GM12878 (cell line): ENCODE measurements around the gene IFI27L1. TPM values are rescaled to one million over a fixed set of nuclear protein-coding genes. Genes with fewer than 3 reads are reported as not detected.
A peak's percentile ranks its signal among the peaks of the same experiment; 100 is the strongest.

Source experiments
- ATAC-seq: fragments of 200-7000 bp; cut with Tn5 transposase; 3 replicates; pipeline ENCODE4 v1.9.1; 2020; ENCODE audit warnings: mild to moderate bottlenecking, moderate library complexity
- BruUV-seq: library from RNA; stranded (reverse); fragments of 400-500 nt; replicated peaks from 2 replicates; lab custom pipeline; 2021; lab: Mats Ljungman, UMichigan
- CTCF ChIA-PET: fragments of 300-600 bp; sonication (Branson Sonifier 250); formaldehyde crosslinking; extraction: SDS; loops from one replicate; lab custom pipeline; 2021; ENCODE audit warnings: inconsistent platforms; lab: Yijun Ruan, JAX
- POLR2A ChIA-PET: fragments of 350-600 bp; formaldehyde crosslinking; extraction: SDS; loops from one replicate; lab custom pipeline; 2021; ENCODE audit warnings: inconsistent platforms; lab: Charles Lee
- RAD21 ChIA-PET: fragments of 300-600 bp; sonication (Branson Sonifier 250); formaldehyde crosslinking; loops from one replicate; lab custom pipeline; 2023; ENCODE audit warnings: antibody characterized with exemption; ENCODE audit not compliant: unreplicated experiment; lab: Charles Lee
- SMC1A ChIA-PET: fragments of 300-600 bp; sonication (Branson Sonifier 250); formaldehyde crosslinking; loops from one replicate; lab custom pipeline; 2023; ENCODE audit not compliant: unreplicated experiment, uncharacterized antibody; lab: Charles Lee
- DNase-seq: peaks from one replicate; pipeline ENCODE4 v3.0.0-alpha.2; 2011; ENCODE audit warnings: low read depth, low spot score
- FAIRE-seq: peaks from 3 replicates; lab custom pipeline; 2011; peaks lifted over from hg19 to GRCh38; lab: Jason Lieb, UNC
- H2AFZ ChIP-seq: 2 replicates; pipeline ENCODE4 v1.6.0; 2011; ENCODE audit warnings: low read depth, low read length, control low read depth; ENCODE audit not compliant: control insufficient read depth
- H3K27ac ChIP-seq: 2 replicates; pipeline ENCODE4 v1.5.1; 2011; ENCODE audit warnings: control low read depth; ENCODE audit not compliant: control insufficient read depth, insufficient read depth
- H3K27me3 ChIP-seq, 2 experiments: replicated peaks in 1 of 2; 2 replicates each; pipeline versions ENCODE4 v1.6.0 to v1.6.1; 2011; ENCODE audit warnings: low read length in 1 of 2; ENCODE audit not compliant: control insufficient read depth in 2 of 2, insufficient read depth in 2 of 2
- H3K36me3 ChIP-seq, 2 experiments: 2 replicates each; pipeline ENCODE4 v1.5.1; 2011; ENCODE audit warnings: low read length in 1 of 2; ENCODE audit not compliant: control insufficient read depth in 2 of 2, insufficient read depth in 2 of 2
- H3K4me1 ChIP-seq: 2 replicates; pipeline ENCODE4 v1.6.1; 2011; ENCODE audit warnings: mild to moderate bottlenecking, low read length, moderate library complexity, mixed read lengths; ENCODE audit not compliant: control insufficient read depth, insufficient read depth
- H3K4me2 ChIP-seq: 2 replicates; pipeline ENCODE4 v1.6.0; 2011; ENCODE audit warnings: control low read depth; ENCODE audit not compliant: control insufficient read depth, insufficient read depth
- H3K4me3 ChIP-seq: fragments of 200-600 bp; sonication (generic); 2 replicates; pipeline ENCODE4 v1.5.1; 2016
- H3K79me2 ChIP-seq: 2 replicates; pipeline ENCODE4 v1.6.0; 2011; ENCODE audit warnings: low read length; ENCODE audit not compliant: control insufficient read depth, insufficient read depth
- H3K9ac ChIP-seq: 2 replicates; pipeline ENCODE4 v1.8.0; 2011; ENCODE audit warnings: low read length, control low read depth, mixed read lengths; ENCODE audit not compliant: control insufficient read depth, insufficient read depth
- H3K9me3 ChIP-seq: replicated peaks from 3 replicates; pipeline ENCODE4 v1.5.1; 2011; ENCODE audit warnings: mild to moderate bottlenecking, low read length; ENCODE audit not compliant: control insufficient read depth, insufficient read depth
- H4K20me1 ChIP-seq: 2 replicates; pipeline ENCODE4 v1.6.0; 2011; ENCODE audit not compliant: control insufficient read depth, insufficient read depth
- EGR1 ChIP-seq, 2 experiments: IDR thresholded peaks; 1 replicate in 1 of 2; 2 replicates in 1 of 2; pipeline ENCODE4 v1.6.1; 2011 to 2012; ENCODE audit warnings: low read depth in 2 of 2, low read length in 2 of 2, borderline replicate concordance in 1 of 2, mild to moderate bottlenecking in 1 of 2, moderate library complexity in 1 of 2
- ETV6 ChIP-seq, 2 experiments: fragments of 450-650 bp in 1 of 2; IDR thresholded peaks in 1 of 2; conservative IDR thresholded peaks in 1 of 2; 2 replicates each; pipeline ENCODE4 v1.6.1; 2014; ENCODE audit warnings: antibody characterized with exemption in 1 of 2, borderline replicate concordance in 1 of 2, low read depth in 1 of 2, mild to moderate bottlenecking in 1 of 2, moderate library complexity in 1 of 2
- FOXK2 ChIP-seq: fragments of 450-650 bp; IDR thresholded peaks from 2 replicates; pipeline ENCODE4 v1.6.1; 2017; ENCODE audit warnings: mild to moderate bottlenecking, moderate library complexity
- NFYB ChIP-seq: IDR thresholded peaks from 2 replicates; pipeline ENCODE4 v1.6.1; 2011; ENCODE audit warnings: low read depth, mild to moderate bottlenecking, low read length, improper control_type of control experiment, moderate library complexity; ENCODE audit not compliant: insufficient read depth
- SPI1 ChIP-seq: IDR thresholded peaks from 2 replicates; pipeline ENCODE4 v1.6.1; 2011; ENCODE audit warnings: low read depth, mild to moderate bottlenecking, low read length, moderate library complexity, borderline replicate concordance; ENCODE audit not compliant: insufficient read depth
- SREBF1 ChIP-seq: IDR thresholded peaks from 2 replicates; pipeline ENCODE4 v1.6.1; 2012; ENCODE audit warnings: mild to moderate bottlenecking, low read length
- TCF3 ChIP-seq: IDR thresholded peaks from 2 replicates; pipeline ENCODE4 v1.6.1; 2012; ENCODE audit warnings: low read depth, mild to moderate bottlenecking, low read length, borderline replicate concordance; ENCODE audit not compliant: insufficient read depth
- WGBS: methylation state at CpG from one replicate; pipeline ENCODE4 v1.1.6; 2016; ENCODE audit warnings: low lambda C conversion rate; ENCODE audit not compliant: insufficient replicate concordance, insufficient coverage; ENCODE audit errors: missing lambda C conversion rate; 5-methylcytosine and 5-hydroxymethylcytosine counted together
- in situ Hi-C: fragments of 300-500 bp; cut with MboI; formaldehyde crosslinking; loops from 9 replicates; pipeline ENCODE4 v1.14.3; 2018; ENCODE audit warnings: mixed read lengths
- intact Hi-C: fragments of 100-400 bp; cut with micrococcal nuclease; formaldehyde crosslinking; loops from one replicate; pipeline ENCODE4 v1.14.2; 2022; ENCODE audit not compliant: unreplicated experiment
- polyA plus RNA-seq, 11 experiments: library from polyadenylated mRNA; depleted of rRNA in 4 of 11; unstranded in 6 of 11; stranded (reverse) in 5 of 11; fragments of >200 nt; fragmentation: Nextera tagmentation in 4 of 11; fragmentation: Illumina TruSeq in 1 of 11; extraction: Ambion mirVana in 4 of 11; extraction: Trizol in 1 of 11; gene quantifications; 1 replicate in 1 of 11; 2 replicates in 10 of 11; pipeline versions ENCODE4 v1.2.1 to v1.2.3, GENCODE V29; 2011 to 2016; ENCODE audit warnings: inconsistent platforms in 2 of 11, missing spikeins in 2 of 11, low read depth in 1 of 11
- total RNA-seq, 4 experiments: library from RNA; depleted of rRNA in 3 of 4; stranded (reverse); fragments of >200 nt in 3 of 4; fragmentation: Illumina TruSeq in 1 of 4; extraction: Trizol in 1 of 4; gene quantifications; 2 replicates each; pipeline versions ENCODE4 v1.2.1 to v1.2.3, GENCODE V29; 2013 to 2021
- TF ChIP-seq, protein P1 (sequence below): fragments of 150-350 bp; IDR thresholded peaks from 2 replicates; pipeline ENCODE4 v1.6.1; 2016; ENCODE audit warnings: low read depth, low read length
- TF ChIP-seq, protein P2 (sequence below): IDR thresholded peaks from 2 replicates; pipeline ENCODE4 v1.6.1; 2011; ENCODE audit warnings: mild to moderate bottlenecking, low read depth, low read length, moderate library complexity; ENCODE audit not compliant: insufficient replicate concordance

The IFI27L1 gene
- total and polyA plus RNA-seq, 10 of the 15 experiments (the other 5 are each of a cell fraction or from before 2014, with no cell fraction given): 17.4 to 38.8 (median 27.6) TPM

DNA sequence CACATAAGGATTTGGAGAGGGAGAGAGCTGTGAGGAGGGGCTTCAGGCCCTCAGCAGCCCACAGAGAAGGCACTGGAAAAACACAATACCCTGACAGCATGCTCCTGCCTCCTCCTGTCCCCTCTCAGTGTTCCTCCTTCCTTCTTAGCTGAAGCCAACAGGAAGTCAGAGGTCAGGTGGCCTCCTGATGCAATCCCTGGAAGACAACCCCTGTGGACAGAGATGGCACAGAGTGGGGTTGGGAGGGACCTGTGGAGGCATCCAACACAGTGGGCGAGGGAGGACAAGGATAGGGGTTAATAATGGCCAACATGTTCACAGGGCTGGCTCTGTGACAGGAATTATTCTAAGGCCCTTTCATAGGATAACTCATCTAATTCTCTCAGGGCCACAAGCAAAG is 63.7 kb downstream of the IFI27L1 start (continued):
- no peak for TF ChIP-seq SREBF1

DNA sequence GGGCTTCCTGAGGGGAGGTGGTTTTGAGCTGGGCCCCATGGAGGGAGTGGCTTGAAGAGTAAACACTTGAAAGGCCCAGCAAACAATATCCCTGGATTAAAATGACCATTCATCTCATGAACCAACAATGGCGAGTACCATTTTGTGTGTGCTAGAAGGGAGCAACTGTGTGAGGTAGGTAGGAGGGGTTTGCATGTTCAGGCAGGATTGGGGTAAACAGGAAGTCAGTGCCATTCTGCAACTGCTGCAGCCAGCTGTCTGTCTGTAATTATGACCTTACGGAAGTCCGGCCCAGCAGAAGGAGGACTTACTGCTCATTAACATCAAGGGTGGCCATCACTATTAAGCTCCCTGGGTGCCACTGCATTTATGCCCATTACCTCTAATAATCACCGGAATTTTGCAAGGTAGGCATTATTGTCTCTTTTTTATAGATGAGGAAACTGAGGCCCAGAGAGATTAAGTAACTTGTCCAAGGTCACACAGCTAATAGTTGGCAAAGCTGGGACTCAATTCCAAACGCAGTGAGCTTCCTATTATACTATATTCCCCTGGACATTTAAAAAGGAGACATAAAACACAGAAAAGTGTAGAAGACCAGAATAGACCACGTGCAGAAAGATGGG is 64.9 kb downstream of the IFI27L1 start:
- ChIA-PET POLR2A (interaction anchor here (0.7 kb wide), 1 partner anchor 10 kb away, joined by 4 read pairs; no protein-coding TSS in a partner anchor), RAD21 (interaction anchor here (0.8 kb wide), 1 partner anchor 10 kb away, joined by 3 read pairs; no protein-coding TSS in a partner anchor)
- 32% methylated on average over 6 of the region's 6 CpGs for WGBS
- peak overlapping the region; percentile 51 for H2AFZ ChIP-seq
- in situ Hi-C loops: no loop called here
- peak; percentile 40 for ATAC-seq
- no peak overlapping the region for H3K4me2 ChIP-seq
- no peak for FAIRE-seq
- peaks cover 5% of the 10 kb centered on the region for H3K4me1 ChIP-seq
- no peaks in the 10 kb centered on the region for H4K20me1 ChIP-seq
- intact Hi-C loops: no loop called here
- no peaks in the 10 kb centered on the region for H3K79me2 ChIP-seq
- H3K27ac ChIP-seq: no peak overlapping the region
- TF ChIP-seq, protein P1, sequence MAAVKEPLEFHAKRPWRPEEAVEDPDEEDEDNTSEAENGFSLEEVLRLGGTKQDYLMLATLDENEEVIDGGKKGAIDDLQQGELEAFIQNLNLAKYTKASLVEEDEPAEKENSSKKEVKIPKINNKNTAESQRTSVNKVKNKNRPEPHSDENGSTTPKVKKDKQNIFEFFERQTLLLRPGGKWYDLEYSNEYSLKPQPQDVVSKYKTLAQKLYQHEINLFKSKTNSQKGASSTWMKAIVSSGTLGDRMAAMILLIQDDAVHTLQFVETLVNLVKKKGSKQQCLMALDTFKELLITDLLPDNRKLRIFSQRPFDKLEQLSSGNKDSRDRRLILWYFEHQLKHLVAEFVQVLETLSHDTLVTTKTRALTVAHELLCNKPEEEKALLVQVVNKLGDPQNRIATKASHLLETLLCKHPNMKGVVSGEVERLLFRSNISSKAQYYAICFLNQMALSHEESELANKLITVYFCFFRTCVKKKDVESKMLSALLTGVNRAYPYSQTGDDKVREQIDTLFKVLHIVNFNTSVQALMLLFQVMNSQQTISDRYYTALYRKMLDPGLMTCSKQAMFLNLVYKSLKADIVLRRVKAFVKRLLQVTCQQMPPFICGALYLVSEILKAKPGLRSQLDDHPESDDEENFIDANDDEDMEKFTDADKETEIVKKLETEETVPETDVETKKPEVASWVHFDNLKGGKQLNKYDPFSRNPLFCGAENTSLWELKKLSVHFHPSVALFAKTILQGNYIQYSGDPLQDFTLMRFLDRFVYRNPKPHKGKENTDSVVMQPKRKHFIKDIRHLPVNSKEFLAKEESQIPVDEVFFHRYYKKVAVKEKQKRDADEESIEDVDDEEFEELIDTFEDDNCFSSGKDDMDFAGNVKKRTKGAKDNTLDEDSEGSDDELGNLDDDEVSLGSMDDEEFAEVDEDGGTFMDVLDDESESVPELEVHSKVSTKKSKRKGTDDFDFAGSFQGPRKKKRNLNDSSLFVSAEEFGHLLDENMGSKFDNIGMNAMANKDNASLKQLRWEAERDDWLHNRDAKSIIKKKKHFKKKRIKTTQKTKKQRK: no peak
- TF ChIP-seq EGR1 (IDR thresholded peaks at IDR 0.05; ENCODE audit: borderline replicate concordance in 1 of 2, low read depth in 2 of 2, low read length in 2 of 2) (no peak), NFYB (no peak), SPI1 (peak; percentile 8; the same call in 1 of the 2 replicates), ETV6 (conservative IDR thresholded peaks at IDR 0.05 in 1 of 2, IDR thresholded peaks at IDR 0.05 in 1 of 2; ENCODE audit: borderline replicate concordance in 1 of 2, low read depth in 1 of 2) (no peak), FOXK2 (no peak), TCF3 (peak; percentile 57; the same call in 1 of the 2 replicates)
- TF ChIP-seq, protein P2, sequence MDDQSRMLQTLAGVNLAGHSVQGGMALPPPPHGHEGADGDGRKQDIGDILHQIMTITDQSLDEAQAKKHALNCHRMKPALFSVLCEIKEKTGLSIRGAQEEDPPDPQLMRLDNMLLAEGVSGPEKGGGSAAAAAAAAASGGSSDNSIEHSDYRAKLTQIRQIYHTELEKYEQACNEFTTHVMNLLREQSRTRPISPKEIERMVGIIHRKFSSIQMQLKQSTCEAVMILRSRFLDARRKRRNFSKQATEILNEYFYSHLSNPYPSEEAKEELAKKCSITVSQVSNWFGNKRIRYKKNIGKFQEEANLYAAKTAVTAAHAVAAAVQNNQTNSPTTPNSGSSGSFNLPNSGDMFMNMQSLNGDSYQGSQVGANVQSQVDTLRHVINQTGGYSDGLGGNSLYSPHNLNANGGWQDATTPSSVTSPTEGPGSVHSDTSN: no peak
- TF ChIP-seq, all 136 proteins: peak for 2
- Histone ChIP-seq H3K4me3 (no peak overlapping the region), H3K9ac (no peak overlapping the region), H3K27me3 (no peaks in the 10 kb centered on the region), H3K36me3 (no peaks in the 10 kb centered on the region), H3K9me3 (no peaks in the 10 kb centered on the region; the same call in 2 of the 3 replicates)
- DNase-seq: no peak
- BruUV-seq: no TSS peak
- SMC1A ChIA-PET: interaction anchor here (0.6 to 1.1 kb wide), 3 partner anchors 9 to 55 kb away, joined by 3 to 4 read pairs (median 3); no protein-coding TSS in a partner anchor
- CTCF ChIA-PET: interaction anchor here (1.0 to 1.9 kb wide), 3 partner anchors 9 to 109 kb away, joined by 5 to 6 read pairs (median 6); no protein-coding TSS in a partner anchor
